ENCODE measurements around the gene FEM1B.

Gene FEM1B

DNA sequence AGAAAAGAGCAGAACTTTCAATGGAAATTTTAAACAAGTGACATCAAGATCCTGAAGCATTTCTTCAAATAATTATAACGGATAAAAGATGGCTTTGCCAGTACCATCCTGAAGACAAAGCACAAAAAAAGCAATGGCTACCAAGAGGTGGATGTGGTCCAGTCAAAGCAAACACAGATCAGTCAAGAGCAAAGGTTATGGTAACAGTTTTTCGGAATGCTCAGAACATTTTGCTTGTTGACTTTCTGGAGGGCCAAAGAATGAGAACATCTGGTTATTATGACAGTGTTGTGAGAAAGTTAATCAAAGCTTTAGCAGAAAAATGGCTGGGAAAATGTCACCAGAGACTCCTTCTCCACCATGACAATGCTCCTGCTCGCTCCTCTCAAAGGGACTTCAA, 31.5 kb downstream of the FEM1B start:
- no peak for DNase-seq (ENCODE audit: low spot score)

DNA sequence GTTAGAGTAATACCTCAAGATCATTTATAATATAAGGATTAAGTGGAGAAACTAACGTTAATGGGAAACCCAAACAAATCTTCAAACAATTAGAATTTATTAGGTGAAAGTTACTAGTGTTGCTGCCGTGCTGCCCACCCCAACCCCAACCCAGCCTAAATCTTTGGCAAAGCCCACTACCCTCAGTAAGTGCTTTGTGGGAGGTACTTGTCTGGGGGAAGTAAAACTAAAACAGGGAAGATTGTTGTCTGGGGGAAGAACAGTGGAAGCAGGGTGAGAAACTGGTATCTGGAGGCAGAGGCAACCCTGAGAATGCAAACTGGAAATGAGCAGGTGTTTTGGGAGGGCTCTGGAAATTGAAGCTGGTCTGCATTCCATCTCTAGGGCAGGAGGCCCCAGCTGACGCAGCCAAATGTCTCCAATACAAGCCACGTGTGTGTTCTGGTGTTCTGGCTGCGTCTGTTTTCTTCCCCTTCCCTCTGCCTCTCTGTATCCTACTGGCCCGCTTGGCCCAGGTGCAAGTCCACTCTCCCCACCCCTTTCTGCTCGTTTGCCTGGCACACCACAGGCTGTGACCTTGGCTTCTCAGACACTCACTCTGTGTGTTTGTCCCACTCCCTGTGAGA, 32.7 kb downstream of the FEM1B start:
- no peak for DNase-seq (ENCODE audit: low spot score)

GRCh38 chr15:68310804-68311463, 33.4 kb downstream of the FEM1B start:
- DNase-seq (ENCODE audit: low spot score), result no peak

DNA sequence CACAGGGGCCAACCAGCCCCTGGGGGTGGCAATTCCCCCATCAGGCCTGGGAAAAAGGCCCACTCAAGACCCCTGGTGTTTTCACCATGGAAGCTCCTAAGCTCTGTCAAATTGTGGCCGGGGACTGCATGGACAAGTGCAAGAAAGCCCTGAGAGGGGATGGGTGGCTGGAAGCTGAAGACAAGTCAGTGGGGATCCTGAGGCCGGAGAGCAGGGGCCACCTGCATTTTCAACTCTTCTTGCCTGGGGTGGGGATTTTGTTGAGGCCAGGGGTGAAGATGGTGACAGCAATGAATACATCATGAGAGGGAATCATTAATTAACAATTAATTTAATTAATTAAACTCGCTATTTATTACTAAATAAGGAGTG, 33.9 kb downstream of the FEM1B start:
- DNase-seq (ENCODE audit: low spot score), result no peak

GRCh38 chr15:68311859-68312557, 34.5 kb downstream of the FEM1B start:
- DNase-seq (ENCODE audit: low spot score), result no peak

DNA sequence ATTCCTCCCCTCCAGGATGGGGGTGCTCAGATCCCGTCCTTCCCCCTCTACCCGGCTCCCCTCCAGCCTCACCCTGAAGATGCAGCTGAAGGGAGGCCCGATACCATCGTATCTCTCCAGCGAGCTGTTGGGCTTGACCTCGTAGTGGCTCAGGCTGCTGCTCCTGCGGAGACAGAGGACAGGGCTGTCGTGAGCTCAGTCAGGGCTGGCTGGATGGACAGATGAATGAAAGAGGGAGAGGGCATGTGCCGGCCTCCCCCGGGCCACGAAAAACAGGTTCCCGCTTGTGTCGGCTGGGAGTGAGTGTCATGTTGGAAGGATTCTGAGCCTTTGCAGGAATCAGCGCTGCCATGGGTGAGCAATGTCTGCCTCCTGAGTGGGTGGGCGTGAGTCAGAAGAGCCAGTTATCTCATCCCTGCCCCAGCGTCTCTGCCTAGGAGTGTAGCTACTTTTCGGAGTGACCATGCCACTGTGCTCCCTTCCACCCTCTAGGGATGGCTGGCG, 35.2 kb downstream of the FEM1B start:
- DNase-seq (ENCODE audit: low spot score), result peak; percentile 71

DNA sequence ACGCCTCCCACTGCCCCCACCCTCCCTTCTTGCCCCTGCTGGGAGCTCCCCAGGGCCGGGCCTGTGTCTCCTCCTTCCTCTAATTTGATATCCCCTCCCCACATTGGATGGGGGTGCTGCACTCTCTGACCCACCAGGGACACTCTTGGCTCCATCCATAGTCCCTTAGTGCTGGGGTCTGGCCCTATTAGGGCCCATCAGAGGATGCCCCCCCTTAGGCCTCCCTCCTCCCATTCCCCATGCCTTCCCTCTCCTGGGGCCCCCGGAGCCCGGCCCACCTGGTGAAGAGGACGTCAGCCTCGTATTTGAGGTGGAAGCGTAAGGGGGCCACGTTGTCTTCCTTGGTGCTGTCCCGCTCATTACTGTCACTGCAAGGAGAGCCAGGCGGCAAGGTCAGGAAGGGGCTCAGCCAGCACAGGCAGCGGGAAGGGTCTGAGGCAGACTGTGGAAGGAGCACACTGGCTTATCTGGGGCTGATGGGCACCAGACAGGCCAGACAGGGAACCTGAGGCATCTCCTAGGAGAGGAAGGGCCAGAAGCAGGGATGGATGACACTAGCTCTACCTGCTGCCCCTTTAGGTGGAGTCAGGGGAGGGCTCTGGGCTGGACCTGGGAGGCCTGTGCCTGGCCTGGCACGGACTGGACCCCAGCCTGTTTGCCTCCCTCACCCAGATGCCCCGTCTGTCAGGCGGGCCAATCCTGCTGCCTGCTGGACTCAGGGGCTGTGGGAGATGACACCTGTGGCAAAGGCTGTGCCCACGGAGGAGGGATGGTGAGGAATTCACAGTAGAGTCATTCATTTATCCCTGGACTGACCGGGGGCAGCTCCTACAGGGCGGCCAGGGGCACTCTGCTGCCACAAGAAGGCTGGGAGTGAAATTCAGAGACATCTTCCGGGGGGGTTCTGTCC, 36.2 kb downstream of the FEM1B start:
- DNase-seq (ENCODE audit: low spot score), result no peak

DNA sequence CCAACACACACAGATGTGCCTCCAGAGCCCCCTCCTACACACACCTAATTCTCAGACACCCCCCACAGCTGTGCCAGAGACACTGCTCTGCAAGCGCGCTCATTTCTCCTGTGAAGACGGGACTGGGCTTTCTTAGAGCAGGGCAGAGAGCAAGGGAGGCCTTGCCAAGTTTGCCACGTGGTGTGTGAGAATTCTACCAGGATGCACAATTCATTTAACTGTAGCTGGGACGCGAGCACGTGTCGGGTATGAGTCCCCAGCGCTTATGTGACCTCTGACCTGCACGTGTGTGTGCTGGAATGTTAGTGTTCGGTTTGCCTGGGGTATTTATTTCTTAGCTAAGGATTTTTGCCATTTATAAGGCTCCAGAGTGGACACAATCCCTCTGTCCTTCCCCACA, 37.0 kb downstream of the FEM1B start:
- DNase-seq (ENCODE audit: low spot score), result no peak

- no peak for DNase-seq (ENCODE audit: low spot score)
Observed at GRCh38 chr15:68315035-68315434, 37.5 kb downstream of the FEM1B start.

DNA sequence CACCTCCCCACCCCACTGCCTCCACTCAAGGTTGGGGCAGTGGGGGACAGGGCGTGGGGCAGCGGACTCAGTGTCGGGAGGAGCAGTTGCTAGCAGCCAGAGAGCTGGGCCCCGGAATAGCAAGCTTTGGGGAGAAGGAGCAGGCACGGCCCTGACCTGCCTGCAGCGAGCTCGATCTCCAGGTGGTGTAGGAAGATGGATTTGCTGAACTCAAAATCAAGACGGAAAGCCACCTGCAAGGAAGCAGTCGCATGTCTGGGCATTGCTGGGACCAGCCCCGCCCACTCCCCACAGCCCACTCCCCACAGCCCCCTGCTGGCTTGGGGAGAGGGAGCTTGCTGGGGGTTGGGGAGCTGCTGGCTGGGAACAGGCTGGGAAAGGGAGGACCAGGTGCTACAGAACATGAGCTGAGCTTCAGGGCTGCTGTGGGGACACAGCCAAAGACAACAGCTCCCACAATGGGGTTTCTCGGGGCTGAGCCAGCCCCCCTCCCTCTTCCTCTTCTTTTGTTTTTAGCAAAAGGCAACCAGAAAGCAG, 38.0 kb downstream of the FEM1B start:
- no peak for DNase-seq (ENCODE audit: low spot score)

DNA sequence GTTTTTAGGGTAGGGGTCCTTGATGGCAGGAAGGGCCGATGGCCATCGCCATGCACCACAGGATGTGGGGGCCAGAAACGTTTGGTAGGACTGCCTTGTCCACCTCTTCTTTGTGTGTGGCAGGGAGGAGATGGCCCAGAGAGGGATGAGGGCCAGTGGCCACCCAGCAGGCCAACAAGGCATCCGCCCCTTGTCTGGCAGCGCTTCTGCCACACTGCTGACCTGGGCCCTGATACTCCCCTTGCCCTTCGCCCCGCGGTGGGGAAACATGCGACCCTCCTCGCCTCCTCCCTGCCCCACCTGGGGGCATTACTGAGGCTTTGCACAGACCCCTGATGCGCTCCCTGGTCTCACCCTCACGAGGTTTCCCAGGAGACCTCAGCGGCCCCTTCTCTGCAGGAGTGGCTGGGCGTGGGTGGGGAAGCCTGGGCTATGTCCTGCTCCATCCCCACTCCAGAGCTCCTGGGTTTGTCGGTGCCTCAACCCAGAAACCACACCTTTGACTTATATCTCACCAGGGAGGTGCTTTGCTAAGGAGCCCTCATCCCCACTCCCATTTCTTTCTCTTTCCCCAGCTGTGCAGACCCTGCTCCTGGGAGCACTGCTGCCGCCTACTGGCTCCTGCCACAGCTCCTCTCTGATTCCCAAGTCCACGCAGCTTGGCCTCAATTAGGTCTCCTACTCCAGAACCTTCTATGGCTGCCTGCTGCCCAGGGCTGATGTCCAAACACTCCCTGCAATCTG, 38.7 kb downstream of the FEM1B start:
- DNase-seq (ENCODE audit: low spot score), result no peak

GRCh38 chr15:68317281-68318007, 39.9 kb downstream of the FEM1B start:
- DNase-seq (ENCODE audit: low spot score), result no peak

GRCh38 chr15:68318008-68318835, 40.7 kb downstream of the FEM1B start:
- no peak for DNase-seq (ENCODE audit: low spot score)

DNA sequence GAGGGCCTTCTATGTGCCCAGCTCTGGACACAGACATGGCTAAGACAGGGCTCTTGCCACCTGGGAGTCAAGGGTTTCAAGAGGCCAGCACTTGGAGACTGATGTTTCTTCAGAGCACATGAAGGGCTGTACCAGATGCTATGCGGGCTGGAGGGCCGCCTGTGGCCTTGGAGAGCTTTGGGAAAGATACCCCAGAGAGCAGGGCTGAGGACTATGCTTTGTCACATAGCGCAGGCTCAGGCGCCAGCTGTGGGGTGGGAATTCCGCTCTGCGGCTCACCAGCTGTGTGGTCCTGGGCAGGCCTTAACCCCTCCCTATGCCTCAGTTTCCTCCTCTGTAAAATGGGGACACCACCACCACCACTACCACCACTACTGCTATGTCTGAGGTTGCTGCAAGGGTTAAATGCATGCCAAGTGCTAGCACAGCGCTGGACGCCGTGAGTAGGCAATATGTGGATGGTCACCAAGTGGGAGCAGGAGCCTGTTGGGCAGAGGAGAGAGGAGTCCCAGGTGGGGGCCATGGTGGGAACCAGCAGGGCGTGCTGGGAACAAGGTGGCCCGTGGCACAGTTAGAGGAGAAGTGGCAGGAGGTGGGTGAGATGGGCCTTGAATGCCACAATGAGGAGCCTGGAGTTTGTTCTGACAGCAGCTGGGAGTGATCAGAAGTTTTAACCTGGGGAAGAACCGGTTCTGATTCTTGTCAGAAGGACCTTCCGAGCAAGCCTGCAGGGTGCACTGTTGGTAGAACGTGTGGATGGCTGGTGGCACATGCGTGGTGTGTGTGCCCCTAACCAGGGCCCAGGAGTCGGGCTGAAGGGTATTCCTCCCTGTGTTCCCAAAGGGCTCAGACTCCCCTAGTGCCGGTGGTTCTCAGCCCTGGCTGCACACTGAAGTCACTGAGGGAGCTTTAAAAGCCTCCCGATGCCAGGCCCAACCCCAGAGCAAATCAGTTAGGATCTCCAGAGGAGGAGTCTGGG, 41.7 kb downstream of the FEM1B start:
- DNase-seq (ENCODE audit: low spot score), result no peak

GRCh38 chr15:68319997-68320396, 42.5 kb downstream of the FEM1B start:
- DNase-seq (ENCODE audit: low spot score), result no peak

DNA sequence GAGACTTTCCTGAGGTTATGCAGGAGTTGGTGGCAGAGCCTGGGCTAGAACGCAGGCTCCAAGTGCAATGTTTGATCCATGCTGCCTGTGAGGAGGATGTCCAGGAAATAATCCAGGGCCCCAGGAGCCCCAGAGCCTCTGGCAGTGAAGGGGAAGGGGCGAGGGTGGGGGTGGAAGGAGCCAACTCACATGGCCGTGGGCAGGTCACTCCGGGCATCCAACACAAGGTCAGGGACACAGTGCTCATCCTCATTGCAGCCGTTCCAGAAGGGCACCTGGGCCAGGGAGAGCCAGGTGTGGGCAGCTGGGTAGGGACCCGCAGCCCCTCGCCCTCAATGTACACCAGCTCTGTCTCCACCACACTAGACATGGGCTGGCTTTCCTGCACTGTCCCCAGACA, 43.7 kb downstream of the FEM1B start:
- DNase-seq (ENCODE audit: low spot score), result no peak

- DNase-seq (ENCODE audit: low spot score), result no peak
Observed at GRCh38 chr15:68322796-68323195, 45.3 kb downstream of the FEM1B start.

GRCh38 chr15:68325726-68326125, 48.2 kb downstream of the FEM1B start:
- no peak for DNase-seq (ENCODE audit: low spot score)
